GM12891 (cell line): ENCODE data around the gene PCK2.

Source experiments
- DNase-seq: peaks from one replicate; pipeline ENCODE4 v3.0.0; 2011; ENCODE audit warnings: low spot score; ENCODE audit not compliant: insufficient read length
- FAIRE-seq: peaks from 2 replicates; lab custom pipeline; 2011; peaks lifted over from hg19 to GRCh38; lab: Jason Lieb, UNC
- PAX5 ChIP-seq: IDR thresholded peaks from 2 replicates; pipeline ENCODE4 v1.6.1; 2011; ENCODE audit warnings: low read length, moderate library complexity, mild to moderate bottlenecking; ENCODE audit not compliant: insufficient read depth, severe bottlenecking
- POLR2A ChIP-seq: IDR thresholded peaks from 2 replicates; pipeline ENCODE4 v1.6.1; 2011; ENCODE audit warnings: low read depth, low read length, control low read depth
- POLR2AphosphoS5 ChIP-seq: IDR thresholded peaks from 2 replicates; pipeline ENCODE4 v1.6.1; 2011; ENCODE audit warnings: low read depth, low read length, control low read depth
- POU2F2 ChIP-seq: IDR thresholded peaks from 2 replicates; pipeline ENCODE4 v1.6.1; 2011; ENCODE audit warnings: low read depth, mild to moderate bottlenecking, control low read depth, low read length, moderate library complexity
- SPI1 ChIP-seq: IDR thresholded peaks from 2 replicates; pipeline ENCODE4 v1.6.1; 2011; ENCODE audit warnings: low read depth, low read length, control low read depth
- TAF1 ChIP-seq: IDR thresholded peaks from 2 replicates; pipeline ENCODE4 v1.6.1; 2011; ENCODE audit warnings: low read depth, low read length, control low read depth

The PCK2 gene

DNA sequence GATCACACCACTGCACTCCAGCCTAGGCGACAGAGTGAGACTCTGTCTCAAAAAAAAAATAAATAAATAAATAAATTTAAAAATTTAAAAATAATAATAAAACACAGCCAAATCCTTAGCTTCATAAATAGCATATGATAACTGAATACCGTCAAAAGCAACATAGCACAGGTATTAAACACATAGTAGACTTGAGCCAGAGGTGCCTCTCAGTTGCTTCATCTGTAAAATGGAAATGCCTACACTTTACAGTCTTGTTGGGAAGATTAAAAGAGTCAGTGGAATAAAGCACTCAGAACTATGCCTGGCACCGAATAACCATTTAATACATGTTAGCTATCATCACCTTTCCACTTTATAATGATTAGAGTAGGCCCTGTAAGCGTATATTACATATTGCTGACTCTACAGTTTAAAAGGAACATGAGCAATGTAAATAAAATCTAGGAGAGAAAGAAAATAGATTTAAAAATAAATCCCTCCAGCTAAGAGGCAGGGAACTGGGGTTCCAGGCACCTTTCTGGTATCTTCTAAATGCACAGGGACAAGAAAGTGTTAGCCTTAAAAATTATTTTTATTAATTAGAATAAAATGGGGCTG is 12.7 kb downstream of the PCK2 start:
- TF ChIP-seq TAF1, result no peak
- TF ChIP-seq PAX5, result no peak
- TF ChIP-seq POLR2AphosphoS5, result no peak
- TF ChIP-seq POLR2A, result no peak
- TF ChIP-seq SPI1, result no peak
- no peak for TF ChIP-seq POU2F2
- FAIRE-seq (no peak), DNase-seq (no peak)

DNA sequence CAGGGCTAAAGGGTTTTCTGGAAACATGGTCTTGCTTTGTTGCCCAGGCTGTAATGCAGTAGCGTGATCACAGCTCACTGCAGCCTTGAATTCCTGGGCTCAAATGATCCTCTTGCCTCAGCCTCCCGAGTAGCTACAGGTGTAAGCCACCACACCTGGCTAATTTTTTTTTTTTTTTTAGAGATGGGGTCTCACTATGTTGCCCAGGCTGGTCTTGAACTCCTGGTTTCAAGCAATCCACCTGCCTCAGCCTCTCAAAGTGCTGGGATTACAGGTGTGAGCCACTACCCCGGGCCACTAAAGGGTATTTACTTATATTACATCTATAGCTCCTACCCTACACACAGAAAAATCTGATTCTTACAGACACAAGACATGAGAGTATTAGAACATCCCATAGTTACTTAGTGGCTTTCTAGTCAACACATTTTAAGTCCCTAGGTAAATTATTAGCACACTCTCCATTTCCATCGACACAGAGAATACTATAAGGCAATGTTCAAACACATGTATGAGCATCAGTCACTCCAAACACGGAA is 14.3 kb downstream of the PCK2 start:
- DNase-seq (no peak), FAIRE-seq (peak; percentile 9)

DNA sequence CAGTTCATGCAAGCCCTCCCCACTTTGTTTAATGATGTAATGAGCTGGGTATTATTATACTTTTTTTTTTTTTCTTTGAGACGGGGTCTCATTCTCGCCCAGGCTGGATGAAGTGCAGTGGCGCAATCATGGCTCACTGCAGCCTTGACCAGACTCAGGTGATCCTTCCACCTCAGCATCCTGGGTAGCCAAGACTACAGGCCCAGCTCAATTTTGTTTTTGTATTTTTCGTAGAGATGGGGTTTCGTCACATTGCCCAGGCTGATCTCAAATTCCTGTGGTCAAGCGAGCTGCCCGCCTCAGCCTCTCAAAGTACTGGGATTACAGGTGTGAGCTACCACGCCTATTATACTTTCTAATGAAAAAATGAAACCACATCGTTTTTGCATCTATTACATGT is 15.9 kb downstream of the PCK2 start:
- FAIRE-seq (no peak), DNase-seq (no peak)
- TF ChIP-seq POLR2A (no peak), PAX5 (no peak), POU2F2 (no peak), SPI1 (no peak), POLR2AphosphoS5 (no peak), TAF1 (no peak)

More for the DNA sequence above, 14.3 kb downstream of the PCK2 start:
- TF ChIP-seq POLR2AphosphoS5 (no peak), POLR2A (no peak), PAX5 (no peak), POU2F2 (no peak), SPI1 (no peak), TAF1 (no peak)

DNA sequence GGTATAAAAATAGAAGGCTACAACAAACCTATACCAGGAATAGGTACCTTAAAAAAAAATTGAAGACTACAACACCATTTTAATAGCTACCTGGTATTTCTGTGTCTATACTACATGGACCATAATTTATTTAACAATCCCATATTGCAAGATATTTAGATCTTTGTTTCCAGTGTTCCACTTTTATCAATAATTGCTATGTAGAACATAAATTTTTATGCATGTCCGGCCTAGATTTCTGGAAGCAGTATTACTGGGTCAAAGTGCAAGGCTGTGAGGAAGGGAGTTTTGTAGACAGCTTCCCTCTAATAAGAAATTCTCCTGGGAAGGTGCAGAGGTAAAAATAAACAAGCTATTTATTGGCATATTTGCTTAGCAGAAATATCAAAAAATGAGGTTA is 16.4 kb downstream of the PCK2 start:
- DNase-seq, result no peak
- FAIRE-seq, result no peak
- no peak for TF ChIP-seq POLR2A
- no peak for TF ChIP-seq POU2F2
- no peak for TF ChIP-seq POLR2AphosphoS5
- TF ChIP-seq TAF1, result no peak
- no peak for TF ChIP-seq PAX5
- no peak for TF ChIP-seq SPI1

DNA sequence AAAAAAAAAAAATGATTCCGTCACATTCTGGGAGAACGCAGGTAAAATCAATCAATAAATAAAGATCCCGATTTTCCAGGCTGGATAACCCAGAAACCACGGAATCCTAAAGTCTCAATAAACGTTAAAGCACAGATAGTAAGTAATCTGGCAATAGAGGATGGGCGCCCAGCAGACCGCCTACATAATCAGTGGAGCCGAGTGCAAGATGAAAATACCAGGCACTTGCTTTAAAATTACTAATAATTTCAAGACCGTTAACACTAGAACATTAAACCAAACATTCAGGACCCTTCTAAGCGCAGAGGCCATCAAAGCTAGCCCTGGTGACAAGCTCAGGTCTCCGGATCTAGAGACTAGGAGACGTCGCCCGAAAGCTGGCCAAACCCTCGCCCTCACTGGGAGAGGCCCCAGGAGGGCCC is 19.3 kb downstream of the PCK2 start:
- DNase-seq (no peak), FAIRE-seq (no peak)
- TF ChIP-seq POU2F2 (no peak), POLR2AphosphoS5 (no peak), SPI1 (no peak), TAF1 (no peak), POLR2A (no peak), PAX5 (no peak)

DNA sequence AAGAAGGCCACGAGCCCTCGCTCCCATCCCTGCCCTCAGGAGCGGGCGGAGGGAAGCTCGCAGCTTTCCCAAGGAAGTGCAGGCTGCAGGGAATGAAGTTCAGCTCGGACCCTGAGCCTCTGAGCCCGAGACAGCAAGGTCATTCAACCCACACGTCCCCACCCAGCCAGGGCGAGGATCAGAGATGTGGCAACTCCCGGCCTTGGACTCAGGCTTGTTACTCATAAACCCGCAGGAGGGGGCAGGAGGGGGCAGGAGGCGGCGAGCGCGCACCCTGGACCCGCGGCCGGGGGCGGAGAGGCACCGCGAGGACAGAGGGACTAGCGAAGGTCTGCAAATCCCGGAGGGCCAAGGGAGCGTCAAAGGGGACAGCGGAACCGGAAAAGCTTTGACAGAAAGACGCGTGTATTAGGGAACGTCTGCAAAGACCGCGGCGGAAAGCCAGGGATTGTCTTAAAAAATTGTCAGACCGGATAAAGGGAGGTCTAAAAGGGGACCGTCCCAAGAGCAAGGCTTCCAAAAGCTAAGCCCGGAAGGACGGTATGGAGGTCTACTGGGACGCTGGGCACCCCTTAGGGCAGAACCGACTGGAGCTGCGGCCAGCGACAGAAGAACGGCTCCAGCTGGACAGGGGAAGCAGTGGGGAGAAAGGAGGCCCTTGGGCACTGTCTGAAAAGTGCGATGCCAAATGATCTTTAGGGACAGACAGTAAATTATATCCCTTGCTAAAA is 19.9 kb downstream of the PCK2 start:
- TF ChIP-seq TAF1 (peak; percentile 60), POLR2A (peak; percentile 84), POLR2AphosphoS5 (peak; percentile 16), SPI1 (no peak), POU2F2 (peak; percentile 13; the same call in 1 of the 2 replicates), PAX5 (no peak)
- DNase-seq, result peak; percentile 61
- FAIRE-seq, result peak; percentile 13

DNA sequence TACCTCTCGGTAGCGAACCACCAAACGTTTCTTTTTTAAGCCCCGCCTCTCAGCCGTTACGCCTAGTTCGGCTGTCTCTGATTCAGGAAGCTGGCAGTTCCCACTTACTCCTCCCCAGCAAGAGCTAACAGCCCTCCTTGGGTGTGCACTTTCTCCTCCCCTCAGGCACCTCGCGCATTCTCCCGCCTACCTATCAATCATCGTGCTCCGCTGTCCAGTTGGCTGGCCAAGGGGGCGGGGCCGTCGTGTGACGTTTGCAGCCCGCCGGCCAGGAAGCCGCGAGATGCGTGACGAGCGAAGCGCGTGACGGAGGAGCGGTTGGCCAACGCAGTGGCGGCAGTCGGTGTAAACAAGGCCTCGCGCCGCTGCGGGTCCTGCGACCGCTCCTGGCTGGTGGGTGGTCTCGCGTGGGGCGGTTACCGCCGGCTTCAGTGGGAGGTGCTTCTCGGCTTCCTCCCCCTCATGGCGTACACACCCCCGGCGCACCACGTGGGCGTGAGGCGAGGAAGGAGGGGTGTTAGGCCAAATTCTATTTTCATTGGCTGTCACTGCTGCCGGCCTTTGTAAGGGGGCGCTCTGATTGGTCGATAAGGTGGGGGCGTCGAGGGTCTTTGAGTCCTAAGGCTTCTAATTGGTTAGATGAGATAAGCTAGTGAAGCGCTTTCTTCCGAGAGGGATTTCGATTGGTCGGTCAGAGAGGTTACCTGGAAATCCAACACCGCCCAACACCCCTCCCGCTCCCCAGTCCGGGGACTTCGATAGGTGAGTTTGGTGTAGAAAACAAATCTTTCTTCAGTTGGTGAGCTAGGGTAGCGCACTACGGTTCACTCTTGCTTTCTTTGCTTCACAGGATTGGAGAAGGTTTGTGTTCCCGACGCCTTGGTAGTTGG is 20.7 kb downstream of the PCK2 start, which contains the start of the genes DCAF11 and NRL:
TSS of gene DCAF11 (plus strand) at position 246 of the 890 bp plus-strand sequence. CDS start 818 bp downstream, outside the sequence.
TSS of gene NRL (minus strand) at position 418 of the 890 bp plus-strand sequence. CDS start 32,101 bp downstream, outside the sequence.
- DNase-seq, result peak; percentile 95
- FAIRE-seq, result peak; percentile 99
- TF ChIP-seq POLR2AphosphoS5, result peak; percentile 5; the same call in 1 of the 2 replicates
- TF ChIP-seq PAX5, result no peak
- TF ChIP-seq TAF1, result peak; percentile 49
- peak; percentile 50; the same call in 1 of the 2 replicates for TF ChIP-seq POLR2A
- no peak; the same call in 1 of the 2 replicates for TF ChIP-seq POU2F2
- TF ChIP-seq SPI1, result peak; percentile 41; the same call in 1 of the 2 replicates
